Activated naive CD4-positive, alpha-beta T cell treated with anti-CD3 and anti-CD28 coated beads, Interleukin-2, amount 50 U/mL, for 24 hours (primary cell): Measurements from ENCODE around the gene NCK2.

Experiments
- H3K27ac Mint-ChIP-seq: one replicate; pipeline ENCODE4 v1.8.0; 2021; ENCODE audit warnings: mild to moderate bottlenecking, mixed read lengths
- H3K27me3 Mint-ChIP-seq: one replicate; pipeline ENCODE4 v1.8.0; 2021; ENCODE audit warnings: mixed read lengths
- H3K36me3 Mint-ChIP-seq: one replicate; pipeline ENCODE4 v1.8.0; 2021; ENCODE audit warnings: mixed read lengths
- H3K4me1 Mint-ChIP-seq: one replicate; pipeline ENCODE4 v1.8.0; 2021; ENCODE audit warnings: mixed read lengths
- H3K4me3 Mint-ChIP-seq: one replicate; pipeline ENCODE4 v1.8.0; 2021; ENCODE audit warnings: mild to moderate bottlenecking, mixed read lengths
- H3K9me3 Mint-ChIP-seq: one replicate; pipeline ENCODE4 v1.8.0; 2021; ENCODE audit warnings: mixed read lengths

The NCK2 gene

DNA sequence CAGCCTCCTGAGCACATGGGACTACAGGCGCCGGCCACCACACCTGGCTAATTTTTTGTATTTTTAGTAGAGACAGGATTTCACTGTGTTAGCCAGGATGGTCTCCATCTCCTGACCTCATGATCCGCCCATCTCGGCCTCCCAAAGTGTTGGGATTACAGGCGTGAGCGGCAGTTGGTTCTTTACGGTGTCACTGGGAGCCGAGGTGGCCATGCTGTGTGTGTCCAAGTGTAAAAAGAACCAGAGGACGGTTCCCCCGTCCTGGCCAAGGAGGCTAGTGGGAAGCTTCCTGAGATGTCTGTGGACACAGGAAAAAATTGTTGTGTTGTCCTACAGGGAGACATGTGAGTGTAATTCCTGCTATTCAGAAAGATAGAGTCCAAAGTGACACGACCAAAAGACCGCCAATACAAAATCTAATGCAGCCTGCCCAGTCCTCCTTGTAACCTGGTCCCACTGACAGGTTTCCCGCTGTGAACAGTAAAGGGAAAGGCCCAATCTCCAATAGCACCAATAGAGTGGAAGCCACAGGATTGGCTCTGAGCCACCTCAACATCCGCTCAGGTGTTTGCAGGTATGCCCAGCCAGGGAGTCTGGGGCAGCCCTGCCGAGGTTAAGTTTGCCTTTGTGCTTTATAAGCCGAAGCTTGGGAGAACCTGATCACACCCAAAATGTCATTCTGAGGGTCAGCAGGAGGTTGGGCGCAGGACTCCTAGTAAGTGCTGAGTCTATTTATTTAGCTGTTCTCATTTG lies 40.6 kb downstream of the NCK2 start:
- peaks cover 100% of the 10 kb centered on the region for H3K4me1 Mint-ChIP-seq
- no peaks in the 10 kb centered on the region for H3K27me3 Mint-ChIP-seq
- H3K9me3 Mint-ChIP-seq: no peaks in the 10 kb centered on the region
- no peak overlapping the region for H3K4me3 Mint-ChIP-seq
- peak overlapping the region; percentile 25 for H3K27ac Mint-ChIP-seq
- peaks cover 4% of the 10 kb centered on the region for H3K36me3 Mint-ChIP-seq

DNA sequence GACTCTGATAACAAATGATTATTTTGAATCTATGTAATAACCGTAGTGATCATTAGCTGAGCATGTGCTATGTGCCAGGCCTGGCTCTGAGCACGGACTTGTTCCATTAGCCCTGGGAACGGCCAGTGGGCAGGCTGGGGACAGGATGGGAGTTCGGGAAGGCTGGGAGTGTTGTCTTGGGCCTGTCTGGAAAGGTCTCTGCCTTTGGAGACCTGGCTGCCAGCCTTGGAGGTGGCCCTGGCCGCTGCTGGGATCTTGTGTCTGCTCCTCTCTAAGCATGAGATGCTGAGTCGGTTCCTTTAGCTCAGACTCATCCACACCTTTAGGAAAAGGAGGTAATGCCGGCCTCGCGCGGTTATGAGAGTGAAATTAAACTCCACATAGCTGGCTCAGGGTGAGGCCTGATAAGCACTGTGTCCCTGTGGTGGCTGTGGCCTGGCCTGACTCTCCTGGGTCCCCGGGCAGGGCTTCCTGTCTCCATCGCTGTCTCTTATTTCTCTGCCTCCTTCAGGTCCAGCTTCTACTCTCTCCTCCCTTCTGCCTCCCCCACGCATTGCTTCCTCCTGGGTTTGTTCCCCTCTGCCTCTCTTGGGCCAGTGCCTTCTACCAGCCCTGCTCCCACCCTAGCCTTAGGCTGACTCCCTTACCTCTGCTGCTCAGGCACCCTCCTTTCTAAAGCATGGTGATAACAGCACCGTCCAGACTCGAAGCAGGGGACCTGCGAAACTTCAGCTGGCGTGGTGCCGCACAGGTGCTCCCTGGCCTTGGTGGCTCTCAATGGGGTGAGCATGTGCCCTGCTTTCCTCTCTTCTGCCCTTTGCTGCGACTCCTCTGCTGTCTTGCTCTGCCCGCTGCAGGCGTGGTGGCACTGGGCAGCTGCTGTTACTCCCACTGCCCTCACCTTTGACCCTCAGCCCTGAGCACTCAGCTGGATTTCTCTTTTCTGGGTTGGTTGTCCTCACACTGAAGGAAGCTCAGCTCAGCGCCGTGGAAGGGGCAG lies 41.8 kb downstream of the NCK2 start:
- peak overlapping the region; percentile 19 for H3K4me3 Mint-ChIP-seq
- H3K36me3 Mint-ChIP-seq: peaks cover 3% of the 10 kb centered on the region
- no peaks in the 10 kb centered on the region for H3K27me3 Mint-ChIP-seq
- H3K27ac Mint-ChIP-seq: peak overlapping the region; percentile 85
- no peaks in the 10 kb centered on the region for H3K9me3 Mint-ChIP-seq
- peaks cover 100% of the 10 kb centered on the region for H3K4me1 Mint-ChIP-seq

DNA sequence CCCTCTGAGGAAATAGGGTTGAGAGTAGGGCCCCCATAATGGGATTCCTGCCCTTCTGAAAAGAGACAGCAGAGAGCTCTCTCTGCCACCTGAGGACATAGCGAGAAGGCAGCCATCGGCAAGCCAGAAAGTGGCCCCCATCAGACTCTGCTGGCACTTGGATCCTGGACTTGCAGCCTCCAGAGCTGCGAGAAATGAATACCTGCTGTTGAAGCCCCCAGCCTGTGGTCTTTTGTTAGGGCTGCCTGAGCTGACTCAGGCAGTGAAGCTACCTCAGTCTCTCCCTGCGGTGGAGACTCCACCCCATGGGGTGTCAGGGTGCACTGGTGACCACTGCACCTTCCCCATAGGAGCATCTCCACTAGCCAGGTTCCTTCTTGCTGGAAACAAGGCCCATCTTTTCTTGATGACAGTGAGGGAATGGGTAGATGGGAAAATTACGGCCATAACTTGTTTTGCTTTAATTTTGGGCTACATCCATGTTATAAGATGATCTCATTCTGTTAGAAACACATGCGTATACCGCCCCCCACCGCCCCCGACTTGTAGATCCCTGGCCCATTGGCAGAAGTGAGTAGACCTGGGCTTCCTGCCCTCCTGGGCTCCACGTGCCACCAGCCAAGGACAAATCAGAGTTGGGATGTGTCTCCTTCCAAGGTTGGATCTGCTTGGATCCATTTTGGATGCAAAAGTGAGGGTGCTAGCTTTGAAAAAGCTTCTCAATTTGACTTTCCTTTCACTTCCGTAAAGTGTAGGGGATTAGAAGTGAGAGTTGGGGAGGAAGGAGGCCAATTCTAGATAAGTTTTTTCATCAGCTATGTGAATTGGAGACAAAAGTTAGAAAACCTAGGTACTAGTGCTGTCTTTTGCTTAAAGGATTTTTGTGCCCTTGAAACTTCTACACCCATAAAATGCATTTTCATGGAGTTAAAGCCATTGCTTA lies 42.9 kb downstream of the NCK2 start:
- H3K27ac Mint-ChIP-seq: peak overlapping the region; percentile 85
- peaks cover 4% of the 10 kb centered on the region for H3K36me3 Mint-ChIP-seq
- H3K9me3 Mint-ChIP-seq: no peaks in the 10 kb centered on the region
- no peaks in the 10 kb centered on the region for H3K27me3 Mint-ChIP-seq
- H3K4me3 Mint-ChIP-seq: peak overlapping the region; percentile 49
- peaks cover 100% of the 10 kb centered on the region for H3K4me1 Mint-ChIP-seq

DNA sequence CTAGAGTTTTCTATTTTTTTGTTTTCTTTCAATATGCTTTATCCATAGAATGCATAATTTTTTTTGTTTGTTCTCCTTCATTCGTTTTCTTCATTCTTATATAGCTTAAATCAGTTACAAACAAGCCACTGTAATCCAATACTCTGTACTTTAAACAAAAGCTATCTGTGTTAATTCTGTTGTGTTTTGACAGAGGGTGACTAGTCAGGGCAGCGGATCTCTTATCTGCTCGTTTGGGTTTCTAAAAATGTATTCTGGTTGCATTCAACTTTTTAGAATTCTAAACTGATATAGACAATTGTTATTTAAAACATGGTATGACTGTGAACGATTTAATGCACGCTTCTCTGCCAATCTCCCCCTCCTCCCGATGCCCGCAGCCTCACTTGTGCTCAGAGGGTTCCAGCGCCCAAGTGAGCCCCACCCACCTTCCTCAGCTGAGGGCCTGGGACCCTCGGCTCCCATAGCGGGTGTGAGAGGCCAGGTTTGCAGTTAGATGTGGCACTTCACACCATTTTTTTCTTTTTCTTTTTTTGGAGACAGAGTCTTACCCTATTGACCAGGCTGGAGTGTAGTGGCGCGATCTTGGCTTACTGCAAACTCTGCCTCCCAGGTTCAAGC lies 44.1 kb downstream of the NCK2 start:
- Mint-ChIP-seq H3K4me3 (peak overlapping the region; percentile 11), H3K27ac (peak overlapping the region; percentile 85), H3K27me3 (no peaks in the 10 kb centered on the region), H3K9me3 (no peaks in the 10 kb centered on the region), H3K4me1 (peaks cover 100% of the 10 kb centered on the region), H3K36me3 (peaks cover 4% of the 10 kb centered on the region)

DNA sequence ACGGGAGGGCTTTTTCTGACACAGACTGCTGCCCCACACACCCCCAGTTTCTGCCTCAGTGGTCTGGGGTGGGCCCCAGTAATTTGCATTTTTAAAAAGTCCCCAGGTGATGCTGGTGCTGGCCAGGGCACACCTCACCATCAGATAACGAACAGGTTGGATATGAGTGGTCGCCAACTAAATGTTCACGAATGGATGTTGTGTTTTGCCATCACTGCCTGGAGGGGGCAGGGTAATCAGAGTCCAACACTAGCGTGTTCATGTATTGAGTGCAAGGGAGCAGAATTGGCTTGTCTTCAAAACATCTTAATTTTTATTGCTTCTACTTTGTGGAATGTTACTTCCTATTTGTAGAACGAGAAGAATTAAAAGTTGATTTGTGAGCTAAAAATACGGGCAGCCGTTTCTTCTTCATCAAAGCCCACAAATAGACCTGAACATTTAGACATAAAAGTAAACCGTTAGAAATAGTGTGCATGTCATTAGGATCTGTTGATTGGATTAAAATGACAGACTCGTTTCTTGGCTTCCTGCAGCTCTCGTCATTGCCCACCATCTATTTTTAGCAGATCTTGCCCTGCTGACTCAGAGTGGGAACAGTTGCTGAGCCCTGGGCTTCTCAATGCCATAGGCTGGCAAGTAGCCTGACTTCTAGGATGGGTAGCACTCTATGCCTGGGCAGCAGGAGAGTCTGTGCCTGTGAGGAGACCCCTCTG lies 45.2 kb downstream of the NCK2 start:
- Mint-ChIP-seq H3K27ac (peak overlapping the region; percentile 85), H3K27me3 (no peaks in the 10 kb centered on the region), H3K4me3 (peak overlapping the region; percentile 63), H3K9me3 (no peaks in the 10 kb centered on the region), H3K36me3 (peaks cover 4% of the 10 kb centered on the region), H3K4me1 (peaks cover 92% of the 10 kb centered on the region)

- peak overlapping the region; percentile 63 for H3K4me3 Mint-ChIP-seq
- peak overlapping the region; percentile 85 for H3K27ac Mint-ChIP-seq
- H3K4me1 Mint-ChIP-seq: peaks cover 92% of the 10 kb centered on the region
- no peaks in the 10 kb centered on the region for H3K9me3 Mint-ChIP-seq
- H3K36me3 Mint-ChIP-seq: peaks cover 4% of the 10 kb centered on the region
- H3K27me3 Mint-ChIP-seq: no peaks in the 10 kb centered on the region
Observed at GRCh38 chr2:105790461-105791149, 45.9 kb downstream of the NCK2 start.

GRCh38 chr2:105791229-105791628 lies 46.5 kb downstream of the NCK2 start:
- Mint-ChIP-seq H3K27me3 (no peaks in the 10 kb centered on the region), H3K27ac (peak overlapping the region; percentile 93), H3K36me3 (peaks cover 4% of the 10 kb centered on the region), H3K4me1 (peaks cover 92% of the 10 kb centered on the region), H3K4me3 (peak overlapping the region; percentile 63), H3K9me3 (no peaks in the 10 kb centered on the region)

DNA sequence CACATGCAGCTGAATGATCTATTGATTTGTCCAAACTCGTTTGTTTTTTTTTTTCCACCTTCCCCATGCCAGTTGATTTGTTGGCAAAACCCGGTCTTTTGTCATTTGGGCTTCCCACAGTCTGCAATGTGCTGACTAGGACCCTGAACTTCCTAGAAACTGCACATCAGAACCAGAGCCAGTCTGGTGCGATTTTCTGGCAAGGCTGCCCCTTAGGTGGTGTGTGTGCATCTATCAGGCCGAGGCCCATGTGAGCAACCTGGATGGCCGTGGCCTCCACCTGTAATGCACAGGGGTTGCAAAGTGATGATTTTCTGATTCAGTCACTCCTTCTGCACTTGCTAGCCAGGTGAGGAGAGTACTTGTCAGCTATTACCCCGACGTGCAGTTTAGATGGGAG lies 47.8 kb downstream of the NCK2 start:
- peaks cover 92% of the 10 kb centered on the region for H3K4me1 Mint-ChIP-seq
- peaks cover 7% of the 10 kb centered on the region for H3K36me3 Mint-ChIP-seq
- H3K4me3 Mint-ChIP-seq: no peak overlapping the region
- H3K9me3 Mint-ChIP-seq: no peaks in the 10 kb centered on the region
- no peaks in the 10 kb centered on the region for H3K27me3 Mint-ChIP-seq
- peak overlapping the region; percentile 93 for H3K27ac Mint-ChIP-seq

GRCh38 chr2:105793196-105793975 lies 48.7 kb downstream of the NCK2 start:
- Mint-ChIP-seq H3K36me3 (peaks cover 7% of the 10 kb centered on the region), H3K27ac (peak overlapping the region; percentile 93), H3K4me3 (no peak overlapping the region), H3K4me1 (peaks cover 92% of the 10 kb centered on the region), H3K9me3 (no peaks in the 10 kb centered on the region), H3K27me3 (no peaks in the 10 kb centered on the region)

DNA sequence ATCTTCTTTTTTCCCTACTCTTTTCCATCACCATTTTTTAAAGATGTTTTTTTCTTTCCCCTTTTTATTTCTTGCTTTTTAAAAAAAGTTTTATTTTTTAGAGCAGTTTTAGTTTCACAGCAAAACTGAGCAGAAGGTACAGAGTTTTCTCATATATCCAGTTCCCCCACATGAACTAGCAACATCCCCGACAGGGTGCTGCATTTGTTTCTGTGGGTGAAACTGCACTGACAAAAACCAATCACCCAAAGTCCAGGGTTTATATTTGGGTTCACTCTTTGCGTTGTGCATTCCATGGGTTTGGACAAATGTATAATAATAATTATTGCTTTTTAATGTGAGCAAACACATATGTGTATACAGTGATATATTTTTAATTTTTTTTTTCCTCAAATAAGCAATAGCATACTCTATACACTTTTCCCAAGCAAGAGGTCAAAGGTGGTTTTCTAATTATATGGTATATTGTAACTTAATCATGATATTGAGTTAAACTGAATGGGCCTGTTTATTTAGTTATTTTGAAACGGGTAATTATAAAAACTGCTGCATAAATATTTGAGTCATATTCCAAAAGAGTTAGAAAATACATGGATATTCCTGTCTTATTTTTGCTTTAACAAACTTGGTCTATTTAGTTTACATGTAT lies 50.3 kb downstream of the NCK2 start:
- Mint-ChIP-seq H3K27me3 (no peaks in the 10 kb centered on the region), H3K36me3 (peaks cover 6% of the 10 kb centered on the region), H3K9me3 (no peaks in the 10 kb centered on the region), H3K4me1 (peaks cover 92% of the 10 kb centered on the region), H3K27ac (peak overlapping the region; percentile 96), H3K4me3 (peak overlapping the region; percentile 83)

- Mint-ChIP-seq H3K4me1 (peaks cover 92% of the 10 kb centered on the region), H3K4me3 (peak overlapping the region; percentile 83), H3K9me3 (no peaks in the 10 kb centered on the region), H3K36me3 (peaks cover 7% of the 10 kb centered on the region), H3K27me3 (no peaks in the 10 kb centered on the region), H3K27ac (peak overlapping the region; percentile 96)
Observed at GRCh38 chr2:105795575-105795934, 50.8 kb downstream of the NCK2 start.

- peaks cover 8% of the 10 kb centered on the region for H3K36me3 Mint-ChIP-seq
- peak overlapping the region; percentile 96 for H3K27ac Mint-ChIP-seq
- peaks cover 92% of the 10 kb centered on the region for H3K4me1 Mint-ChIP-seq
- H3K9me3 Mint-ChIP-seq: no peaks in the 10 kb centered on the region
- no peaks in the 10 kb centered on the region for H3K27me3 Mint-ChIP-seq
- H3K4me3 Mint-ChIP-seq: peak overlapping the region; percentile 83
Observed at GRCh38 chr2:105796131-105796638, 51.5 kb downstream of the NCK2 start.

DNA sequence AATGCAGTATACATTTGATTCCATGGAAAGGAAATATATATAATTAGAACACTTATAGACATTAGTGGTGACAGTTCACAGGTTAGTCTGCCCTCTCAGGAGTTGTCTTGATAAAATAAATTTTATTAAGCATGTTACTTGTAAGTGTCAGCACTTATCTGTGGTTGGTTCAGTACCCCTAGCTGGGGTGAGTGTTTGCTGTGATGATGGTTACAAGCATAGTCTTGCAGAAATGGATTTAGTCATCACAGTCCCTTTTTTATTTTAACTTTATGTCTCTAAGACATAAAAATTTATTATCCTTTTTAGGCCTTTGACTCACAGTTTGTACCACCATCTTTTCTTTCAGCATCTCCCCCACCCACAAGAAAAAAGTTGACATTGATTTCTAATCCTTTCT lies 52.1 kb downstream of the NCK2 start:
- Mint-ChIP-seq H3K36me3 (peaks cover 8% of the 10 kb centered on the region), H3K9me3 (no peaks in the 10 kb centered on the region), H3K4me3 (peak overlapping the region; percentile 83), H3K27ac (peak overlapping the region; percentile 96), H3K4me1 (peaks cover 92% of the 10 kb centered on the region), H3K27me3 (no peaks in the 10 kb centered on the region)
